Right cardiac atrium (tissue), 5 donors: Measurements from ENCODE around the gene UGT2B7. TPM values are rescaled to one million over a fixed set of nuclear protein-coding genes. Genes with fewer than 3 reads are reported as not detected.

ENCODE experiments used
- ATAC-seq, 2 donors: fragments of 200-7000 bp; cut with Tn5 transposase; one replicate each; pipeline versions ENCODE4 v1.8.0 to v1.9.1; 2020; ENCODE audit warnings: moderate library complexity in 2 of 2, mild to moderate bottlenecking in 1 of 2
- DNase-seq, 3 donors: peaks; one replicate each; pipeline ENCODE4 v3.0.0-alpha.2; 2020
- H3K27ac ChIP-seq: one replicate; pipeline ENCODE4 v1.5.1; 2013; ENCODE audit warnings: mild to moderate bottlenecking, low read length, control low read depth, moderate library complexity
- H3K27me3 ChIP-seq: one replicate; pipeline ENCODE4 v1.6.1; 2013; ENCODE audit not compliant: control insufficient read depth, insufficient read depth
- H3K4me1 ChIP-seq: one replicate; pipeline ENCODE4 v1.6.1; 2013; ENCODE audit warnings: low read length; ENCODE audit not compliant: control insufficient read depth, insufficient read depth
- H3K4me3 ChIP-seq: one replicate; pipeline ENCODE4 v1.5.1; 2013; ENCODE audit warnings: low read length, control low read depth
- H3K9me3 ChIP-seq: one replicate; pipeline ENCODE4 v1.6.1; 2013; ENCODE audit warnings: low read length; ENCODE audit not compliant: control insufficient read depth
- WGBS: extraction: QIAGEN DNeasy Blood & Tissue Kit; methylation state at CpG from one replicate; pipeline ENCODE4 v1.1.7; 2013; 5-methylcytosine and 5-hydroxymethylcytosine counted together
- intact Hi-C, 4 donors: fragments of 100-400 bp; cut with DNase I; formaldehyde crosslinking; loops; one replicate each; pipeline versions ENCODE4 v1.11.0 to v1.14.0; 2022 to 2023
- polyA plus RNA-seq: library from polyadenylated mRNA; stranded (reverse); fragments of 200-250 nt; gene quantifications from one replicate; pipeline ENCODE4 v1.2.3, GENCODE V29; 2013
- total RNA-seq, 4 donors: library from RNA; stranded (reverse); fragmentation: NEBNext Ultra II Directional; extraction: Animal tissue kit (Norgen Biotek cat#: 25700); gene quantifications; one replicate each; pipeline ENCODE4 v1.2.1, GENCODE V29; 2021
- donor health status: healthy with polysubstance abuse.
- donor health status: DM: no; HTN: yes; CAD: no.
- donor health status: DM: no; HTN: no; CAD: no.
- donor health status: DM: no; HTN: yes; CAD: no; lungs with severe emphysema.
- donor health status: DM: yes; HTN: yes; CAD: no.

UGT2B7 gene
- total and polyA plus RNA-seq, 5 donors, result not detected

DNA sequence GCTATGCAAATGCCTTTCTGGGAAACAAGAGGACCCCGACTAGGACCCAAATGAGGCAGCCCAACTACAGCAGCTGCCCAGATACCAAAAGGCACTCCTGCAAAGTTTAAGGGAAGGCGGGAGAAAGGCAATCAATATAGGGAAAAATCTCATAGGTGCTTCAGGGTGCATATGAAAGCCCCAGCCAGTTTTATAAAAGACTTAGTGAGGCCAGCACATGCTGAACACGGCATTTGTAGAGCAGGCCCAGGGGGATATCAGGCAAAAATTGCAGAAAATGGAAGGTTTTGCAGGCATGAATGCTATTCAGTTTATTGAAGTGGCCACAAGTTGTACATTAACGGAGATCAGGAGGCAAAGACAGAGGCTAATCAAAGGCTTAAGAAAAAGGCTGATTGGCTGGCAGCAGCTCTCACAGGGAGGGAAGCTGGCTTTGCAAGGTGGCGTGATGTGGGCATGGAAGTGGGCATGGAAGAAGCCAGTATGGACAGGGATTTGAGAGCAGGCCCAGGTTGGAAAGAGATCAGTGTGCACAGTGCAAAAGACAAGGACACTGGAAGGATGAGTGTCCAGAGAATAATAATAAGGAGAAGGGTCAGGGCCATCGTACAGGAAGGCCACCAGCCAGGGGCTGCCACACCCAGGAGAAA is 37.7 kb upstream of the UGT2B7 start:
- no peak for ATAC-seq

DNA sequence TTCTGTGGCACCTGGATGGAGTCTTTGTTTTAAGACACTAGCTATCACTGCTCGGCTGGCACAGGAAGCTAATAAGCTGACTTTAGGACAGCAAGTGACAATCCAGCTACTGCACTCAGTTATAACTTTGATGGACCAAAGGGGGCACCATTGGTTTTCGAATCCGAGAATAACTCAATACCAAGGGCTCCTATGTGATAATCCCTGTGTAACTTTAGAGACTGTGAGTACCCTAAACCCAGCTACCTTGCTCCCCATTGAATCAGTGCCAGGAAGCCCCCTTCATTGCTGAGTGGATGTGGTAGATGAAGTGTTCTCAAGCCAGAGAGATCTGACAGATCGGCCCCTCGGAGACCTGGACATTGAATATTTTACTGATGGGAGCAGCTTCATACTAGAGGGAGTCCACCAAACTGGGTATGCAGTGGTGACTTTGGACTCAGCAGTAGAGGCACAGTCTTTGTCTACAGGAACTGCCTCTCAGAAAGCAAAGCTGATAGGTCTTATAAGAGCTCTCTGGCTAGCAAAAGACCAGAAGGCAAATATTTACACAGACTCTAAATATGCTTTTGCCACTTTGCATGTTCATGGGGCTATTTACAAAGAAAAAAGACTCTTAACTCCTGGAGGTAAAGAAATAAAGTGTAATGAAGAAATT is 35.5 kb upstream of the UGT2B7 start:
- Histone ChIP-seq H3K4me3 (no peak overlapping the region), H3K27ac (no peak overlapping the region), H3K27me3 (no peaks in the 10 kb centered on the region), H3K9me3 (no peaks in the 10 kb centered on the region), H3K4me1 (no peaks in the 10 kb centered on the region)
- ATAC-seq (no peak), DNase-seq (no peak)
- 67% methylated on average over 5 of the region's 5 CpGs for WGBS
- intact Hi-C loops, result no loop called here

More for the DNA sequence above, 37.7 kb upstream of the UGT2B7 start:
- Histone ChIP-seq H3K9me3 (no peaks in the 10 kb centered on the region), H3K4me1 (no peaks in the 10 kb centered on the region), H3K27ac (no peak overlapping the region), H3K27me3 (no peaks in the 10 kb centered on the region), H3K4me3 (no peak overlapping the region)
- WGBS, result 70% methylated on average over 6 of the region's 6 CpGs
- intact Hi-C loops, result no loop called here
- DNase-seq, result no peak

DNA sequence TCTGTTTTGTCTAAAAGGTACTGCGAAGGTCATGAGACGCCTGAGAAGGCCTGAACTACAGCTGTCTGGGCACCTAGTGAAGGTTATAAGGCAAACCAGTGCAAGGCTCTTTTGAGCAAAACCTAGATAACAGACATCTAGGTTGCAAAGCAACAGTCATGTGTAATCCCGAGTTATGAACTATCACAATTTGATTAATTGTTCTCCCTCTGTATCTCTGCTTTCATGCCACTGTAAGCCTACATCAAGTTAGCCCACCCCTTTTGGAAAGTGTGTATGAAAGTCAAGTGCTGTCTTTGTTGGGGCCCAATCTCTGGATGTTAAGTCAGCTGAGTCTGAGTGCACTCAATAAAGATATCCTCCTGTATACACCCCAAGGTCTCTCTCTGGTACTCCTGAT is 31.9 kb upstream of the UGT2B7 start:
- H3K4me1 ChIP-seq, result no peaks in the 10 kb centered on the region
- intact Hi-C loops, result no loop called here
- ATAC-seq, result no peak
- 68% methylated on average over 3 of the region's 3 CpGs for WGBS
- no peaks in the 10 kb centered on the region for H3K27me3 ChIP-seq
- no peaks in the 10 kb centered on the region for H3K9me3 ChIP-seq
- no peak overlapping the region for H3K4me3 ChIP-seq
- no peak for DNase-seq
- no peak overlapping the region for H3K27ac ChIP-seq

DNA sequence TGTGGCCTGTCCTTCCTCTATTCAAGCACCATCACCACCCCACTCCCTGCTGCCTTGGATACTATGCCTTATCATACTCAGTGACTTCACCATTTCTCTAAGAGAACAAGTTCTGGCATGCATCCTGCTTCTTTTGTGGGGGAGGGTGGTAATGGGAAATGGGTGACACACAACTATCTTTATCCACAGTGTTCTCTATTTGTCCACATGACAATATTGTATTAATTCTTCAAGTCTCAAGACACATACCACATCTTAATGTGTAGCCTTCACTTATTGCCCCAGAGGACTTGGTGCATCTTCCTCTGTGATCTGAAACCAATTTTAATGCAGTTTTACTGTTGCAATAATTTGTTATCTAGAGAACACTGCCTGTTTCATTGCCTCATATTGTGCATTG is 29.3 kb upstream of the UGT2B7 start:
- ATAC-seq (no peak), DNase-seq (no peak)
- no peaks in the 10 kb centered on the region for H3K9me3 ChIP-seq
- intact Hi-C loops, result no loop called here
- no peak overlapping the region for H3K4me3 ChIP-seq
- no peaks in the 10 kb centered on the region for H3K27me3 ChIP-seq
- no peaks in the 10 kb centered on the region for H3K4me1 ChIP-seq
- no peak overlapping the region for H3K27ac ChIP-seq

DNA sequence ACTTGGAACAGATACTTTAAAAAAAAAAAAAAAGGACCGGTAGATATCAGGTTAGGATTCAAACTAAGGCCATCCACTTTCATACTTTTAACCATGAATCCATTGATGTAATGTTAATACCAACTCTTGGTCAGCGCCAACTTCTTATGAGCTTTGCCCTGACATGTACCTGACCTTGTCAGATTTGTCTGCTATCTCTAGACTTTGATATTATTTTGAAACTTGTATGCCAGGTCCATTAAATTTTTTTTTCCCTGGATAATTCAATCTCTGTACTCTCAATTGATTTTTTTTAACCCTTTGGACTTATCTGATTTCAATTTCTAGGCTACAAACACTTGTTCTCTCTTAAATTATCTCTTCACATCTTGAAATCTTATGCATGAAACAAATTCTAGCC is 27.2 kb upstream of the UGT2B7 start:
- H3K27ac ChIP-seq, result no peak overlapping the region
- ATAC-seq (no peak), DNase-seq (no peak)
- intact Hi-C loops, result no loop called here
- no peaks in the 10 kb centered on the region for H3K27me3 ChIP-seq
- no peak overlapping the region for H3K4me3 ChIP-seq
- no peaks in the 10 kb centered on the region for H3K9me3 ChIP-seq
- no peaks in the 10 kb centered on the region for H3K4me1 ChIP-seq
- WGBS, result 36% methylated on average over 2 of the region's 2 CpGs

DNA sequence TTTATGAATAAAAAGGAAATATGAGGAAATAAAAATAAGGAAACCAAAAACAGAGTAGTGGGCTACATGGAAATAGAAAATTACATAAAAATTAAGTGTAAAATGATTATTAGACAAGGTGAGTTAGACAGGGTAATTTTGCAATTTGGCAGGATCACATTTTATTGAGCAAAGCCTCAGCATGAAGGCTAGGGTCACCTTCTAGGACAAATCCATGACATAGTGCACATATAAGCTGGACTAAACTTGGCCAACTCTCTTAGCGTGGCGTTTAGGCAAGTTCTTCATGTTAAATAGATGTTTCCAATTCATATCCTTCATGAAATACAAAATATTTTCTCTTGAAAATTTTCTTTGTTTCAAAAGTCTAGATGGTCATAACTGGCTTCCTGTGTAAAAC is 25.7 kb upstream of the UGT2B7 start:
- Histone ChIP-seq H3K27me3 (no peaks in the 10 kb centered on the region), H3K9me3 (no peaks in the 10 kb centered on the region), H3K4me3 (no peak overlapping the region), H3K27ac (no peak overlapping the region), H3K4me1 (no peaks in the 10 kb centered on the region)
- WGBS, result 40% methylated on average over 2 of the region's 2 CpGs
- ATAC-seq, result no peak
- DNase-seq, result no peak
- intact Hi-C loops, result no loop called here

DNA sequence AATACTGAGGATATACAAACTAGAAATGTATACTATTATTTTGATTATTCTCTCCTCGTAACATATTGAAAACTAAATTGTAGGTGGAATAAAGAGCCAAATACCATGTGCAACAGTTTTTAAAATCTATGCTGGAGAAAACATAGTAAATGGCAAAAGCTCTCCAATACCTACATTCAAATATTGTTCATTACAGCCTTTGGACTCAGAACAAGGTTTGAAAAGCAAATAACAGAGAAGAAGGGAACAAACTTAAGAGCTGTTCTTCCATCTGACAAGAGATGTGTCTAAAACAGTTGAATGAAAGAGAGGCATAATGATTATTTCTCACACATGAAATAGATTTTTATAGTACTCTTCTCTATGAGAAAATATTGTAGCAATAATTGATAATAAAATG is 25.0 kb upstream of the UGT2B7 start:
- WGBS, result 79% methylated on average over 1 of the region's 1 CpG
- H3K9me3 ChIP-seq, result no peaks in the 10 kb centered on the region
- H3K27me3 ChIP-seq, result no peaks in the 10 kb centered on the region
- intact Hi-C loops, result no loop called here
- DNase-seq (no peak), ATAC-seq (no peak)
- no peak overlapping the region for H3K27ac ChIP-seq
- H3K4me3 ChIP-seq, result no peak overlapping the region
- H3K4me1 ChIP-seq, result no peaks in the 10 kb centered on the region

DNA sequence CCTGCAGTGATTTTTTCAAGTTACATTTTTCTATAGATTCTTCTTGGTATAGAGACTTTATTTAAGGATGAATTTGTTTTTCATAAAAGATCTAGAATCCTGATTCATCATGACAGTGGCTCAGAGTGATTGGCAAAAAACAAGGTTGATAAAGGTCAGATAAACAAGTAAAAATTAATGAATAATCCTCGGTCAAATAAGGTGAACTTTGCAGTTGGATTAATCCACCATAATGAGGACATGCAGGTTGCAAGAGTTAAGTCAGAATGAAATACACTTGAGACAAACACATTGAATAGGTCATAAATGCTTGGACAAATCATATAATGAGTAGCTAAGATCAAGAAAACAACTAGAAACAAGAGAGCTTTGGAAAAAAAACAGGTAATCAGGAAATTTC is 22.9 kb upstream of the UGT2B7 start:
- WGBS, result 88% methylated on average over 1 of the region's 1 CpG

DNA sequence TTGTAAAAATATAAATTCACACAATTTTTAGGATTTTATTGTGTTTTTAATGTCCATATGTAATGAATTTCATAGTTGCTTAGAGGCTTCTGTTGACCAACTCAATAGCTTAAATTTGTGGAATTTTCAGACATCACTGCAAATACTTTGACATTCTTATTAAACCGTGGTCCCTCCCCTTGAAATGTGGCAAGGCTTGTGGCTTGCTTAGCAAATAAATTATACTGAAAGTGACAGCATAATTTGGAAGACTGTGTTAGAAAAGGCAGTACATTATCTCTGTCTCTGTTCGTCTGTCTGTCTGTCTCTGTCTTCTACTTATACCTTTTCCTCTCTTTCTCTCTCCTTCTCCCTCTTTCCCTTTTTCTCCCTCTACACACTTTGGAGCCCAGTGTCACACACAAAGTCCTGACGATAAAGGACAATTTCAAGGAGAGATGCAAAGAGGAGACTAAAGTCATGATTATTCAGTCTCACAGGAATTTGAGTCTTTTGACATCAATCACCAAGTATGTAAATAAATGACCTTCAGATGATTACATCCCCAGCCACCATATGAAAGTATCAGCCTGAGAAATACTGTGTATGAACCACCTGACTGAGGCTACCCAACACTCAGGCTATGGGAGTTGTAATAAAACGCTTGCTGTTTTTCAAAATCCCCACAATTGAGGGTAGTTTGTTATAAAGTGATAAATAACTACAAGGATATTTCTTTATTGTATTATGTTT is 21.0 kb upstream of the UGT2B7 start:
- H3K9me3 ChIP-seq, result no peaks in the 10 kb centered on the region
- no peak for DNase-seq
- intact Hi-C loops, result no loop called here
- no peak for ATAC-seq
- no peak overlapping the region for H3K4me3 ChIP-seq
- H3K27ac ChIP-seq, result no peak overlapping the region
- H3K27me3 ChIP-seq, result no peaks in the 10 kb centered on the region
- WGBS, result 34% methylated on average over 4 of the region's 4 CpGs
- no peaks in the 10 kb centered on the region for H3K4me1 ChIP-seq

More for the DNA sequence above, 22.9 kb upstream of the UGT2B7 start:
- DNase-seq (no peak), ATAC-seq (no peak)
- Histone ChIP-seq H3K27ac (no peak overlapping the region), H3K9me3 (no peaks in the 10 kb centered on the region), H3K27me3 (no peaks in the 10 kb centered on the region), H3K4me3 (no peak overlapping the region), H3K4me1 (no peaks in the 10 kb centered on the region)
- intact Hi-C loops, result no loop called here

DNA sequence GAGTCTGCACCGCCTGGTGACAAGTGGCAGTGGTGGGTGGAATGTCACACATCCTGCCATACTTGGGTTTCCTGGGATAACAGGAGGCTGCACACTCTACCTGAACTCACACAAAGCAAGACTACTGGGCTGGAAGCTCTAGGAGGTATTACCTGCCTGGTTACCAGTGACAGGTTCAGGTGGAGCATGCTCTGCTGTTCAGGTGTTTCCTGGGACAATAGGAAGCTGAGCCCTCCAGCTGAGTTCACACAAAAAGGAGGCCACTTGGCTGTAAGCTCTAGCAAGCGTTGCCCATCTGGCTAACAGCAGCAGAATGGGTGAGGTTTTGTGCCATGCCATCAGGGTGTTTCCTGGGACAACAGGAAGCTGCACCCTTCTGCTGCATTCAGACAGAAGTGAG is 17.4 kb upstream of the UGT2B7 start:
- H3K9me3 ChIP-seq, result no peaks in the 10 kb centered on the region
- intact Hi-C loops, result no loop called here
- H3K4me1 ChIP-seq, result no peaks in the 10 kb centered on the region
- no peak overlapping the region for H3K27ac ChIP-seq
- WGBS, result 85% methylated on average over 2 of the region's 2 CpGs
- H3K4me3 ChIP-seq, result no peak overlapping the region
- no peaks in the 10 kb centered on the region for H3K27me3 ChIP-seq
- ATAC-seq (no peak), DNase-seq (no peak)

DNA sequence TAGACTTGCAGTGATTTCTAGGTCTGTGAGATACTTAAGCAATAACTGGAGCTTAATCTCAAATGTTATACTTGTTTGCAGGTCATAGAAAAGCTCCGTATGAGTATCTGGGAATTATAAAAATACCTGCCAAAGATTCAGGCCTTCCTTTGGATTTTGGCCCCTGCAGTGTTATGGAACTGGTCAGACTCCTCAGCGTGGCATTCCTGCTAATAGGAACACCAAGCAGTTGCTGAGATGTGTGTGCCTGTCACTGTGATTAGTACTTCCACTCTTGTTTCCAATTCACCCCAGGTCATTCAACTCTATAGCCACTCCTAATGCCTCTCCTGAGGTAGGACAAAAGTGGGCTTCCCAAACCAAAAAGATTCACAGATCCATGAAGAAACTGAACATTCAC is 7.8 kb upstream of the UGT2B7 start:
- H3K27ac ChIP-seq, result no peak overlapping the region
- WGBS, result 80% methylated on average over 2 of the region's 2 CpGs
- H3K9me3 ChIP-seq, result no peaks in the 10 kb centered on the region
- intact Hi-C loops, result no loop called here
- H3K4me3 ChIP-seq, result no peak overlapping the region
- no peak for DNase-seq
- no peak for ATAC-seq
- H3K4me1 ChIP-seq, result no peaks in the 10 kb centered on the region
- no peaks in the 10 kb centered on the region for H3K27me3 ChIP-seq
